K562 (cell line): ENCODE data around the gene FBXW8.

ENCODE experiments used
- KAT8 ChIP-seq: fragments of 450-650 bp; IDR thresholded peaks from 2 replicates; pipeline ENCODE4 v1.6.1; 2016; ENCODE audit warnings: low read depth, mild to moderate bottlenecking
- L3MBTL2 ChIP-seq: fragments of 450-650 bp; IDR thresholded peaks from 2 replicates; pipeline ENCODE4 v1.6.1; 2016; ENCODE audit warnings: mild to moderate bottlenecking, moderate library complexity
- NFRKB ChIP-seq: fragments of 450-650 bp; IDR thresholded peaks from 2 replicates; pipeline ENCODE4 v1.6.1; 2016; ENCODE audit warnings: low read depth
- PHF20 ChIP-seq: fragments of 450-650 bp; IDR thresholded peaks from 2 replicates; pipeline ENCODE4 v1.6.1; 2018; ENCODE audit not compliant: partially characterized antibody
- TEAD2 ChIP-seq: fragments of 450-650 bp; IDR thresholded peaks from 2 replicates; pipeline ENCODE4 v1.6.1; 2016; ENCODE audit warnings: missing genetic modification characterization, control low read depth, missing compliant biosample characterization
- TEAD4 ChIP-seq, 2 experiments: sonication (generic) in 1 of 2; formaldehyde crosslinking in 1 of 2; IDR thresholded peaks; 2 replicates each; pipeline versions ENCODE4 v1.6.1 to v1.8.0; 2012 to 2022; ENCODE audit warnings: borderline replicate concordance in 1 of 2, inconsistent platforms in 1 of 2, low read length in 1 of 2, mild to moderate bottlenecking in 1 of 2, missing genetic modification reagents in 1 of 2
- TOE1 ChIP-seq, 2 experiments: fragments of 450-650 bp in 1 of 2; sonication (generic) in 1 of 2; formaldehyde crosslinking in 1 of 2; IDR thresholded peaks; 2 replicates each; pipeline versions ENCODE4 v1.7.1 to v1.8.0; 2016 to 2022; ENCODE audit warnings: borderline replicate concordance in 2 of 2, mild to moderate bottlenecking in 2 of 2, antibody characterized with exemption in 1 of 2, inconsistent platforms in 1 of 2, low read depth in 1 of 2, missing genetic modification reagents in 1 of 2, moderate library complexity in 1 of 2
- TRIM28 ChIP-seq: fragments of 450-650 bp; IDR thresholded peaks from 2 replicates; pipeline ENCODE4 v1.6.1; 2017
- U2AF2 ChIP-seq: fragments of 200-400 bp; formaldehyde crosslinking; optimal IDR thresholded peaks from 2 replicates; pipeline ENCODE3; 2017; ENCODE audit warnings: low read depth, mild to moderate bottlenecking, low read length
- TF ChIP-seq, protein P1 (sequence below): IDR thresholded peaks from 2 replicates; pipeline ENCODE4 v1.6.1; 2016; ENCODE audit warnings: missing genetic modification characterization, missing compliant biosample characterization
- TF ChIP-seq, protein P2 (sequence below): sonication (generic); formaldehyde crosslinking; IDR thresholded peaks from 2 replicates; pipeline ENCODE4 v1.8.0; 2023; ENCODE audit warnings: missing genetic modification reagents, mild to moderate bottlenecking, borderline replicate concordance
- TF ChIP-seq, protein P3 (sequence below), 3 experiments: IDR thresholded peaks in 2 of 3; conservative IDR thresholded peaks in 1 of 3; 2 replicates each; pipeline ENCODE4 v1.5.1; 2011 to 2012; ENCODE audit warnings: low read length in 3 of 3, mild to moderate bottlenecking in 3 of 3, control low read depth in 2 of 3, improper control_type of control experiment in 1 of 3, inconsistent platforms in 1 of 3, low read depth in 1 of 3, mixed read lengths in 1 of 3, moderate library complexity in 1 of 3; ENCODE audit not compliant: insufficient read depth in 2 of 3
- TF ChIP-seq, protein P4 (sequence below): sonication (generic); formaldehyde crosslinking; IDR thresholded peaks from 2 replicates; pipeline ENCODE4 v1.8.0; 2022; ENCODE audit warnings: mild to moderate bottlenecking, missing genetic modification reagents, borderline replicate concordance
- TF ChIP-seq, protein P5 (sequence below): fragments of 250-450 bp; sonication (Bioruptor Pico); IDR thresholded peaks from 2 replicates; pipeline ENCODE4 v1.5.0; 2022; ENCODE audit warnings: mild to moderate bottlenecking

DNA sequence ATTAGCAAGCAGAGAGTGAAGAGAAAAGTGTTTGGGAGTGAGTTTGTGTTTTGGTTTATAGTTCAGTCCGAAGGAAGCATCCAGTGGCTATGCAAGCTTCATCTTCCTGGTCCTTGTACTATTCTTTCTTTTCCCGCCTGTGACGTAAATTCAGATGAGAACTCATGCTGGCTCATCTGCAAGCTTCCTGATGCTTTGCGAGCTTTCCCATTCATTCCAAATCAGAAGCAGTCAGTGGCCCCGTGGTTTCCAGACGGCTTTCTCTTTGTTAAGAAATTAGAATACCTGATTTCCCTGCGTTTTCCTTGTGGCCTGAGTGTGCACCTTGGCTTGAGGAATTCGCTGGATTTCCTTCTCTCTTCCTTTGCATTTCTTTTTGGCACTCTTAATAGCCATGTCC lies 99.0 kb downstream of the FBXW8 start:
- no peak for TF ChIP-seq TRIM28
- TF ChIP-seq, protein P1, sequence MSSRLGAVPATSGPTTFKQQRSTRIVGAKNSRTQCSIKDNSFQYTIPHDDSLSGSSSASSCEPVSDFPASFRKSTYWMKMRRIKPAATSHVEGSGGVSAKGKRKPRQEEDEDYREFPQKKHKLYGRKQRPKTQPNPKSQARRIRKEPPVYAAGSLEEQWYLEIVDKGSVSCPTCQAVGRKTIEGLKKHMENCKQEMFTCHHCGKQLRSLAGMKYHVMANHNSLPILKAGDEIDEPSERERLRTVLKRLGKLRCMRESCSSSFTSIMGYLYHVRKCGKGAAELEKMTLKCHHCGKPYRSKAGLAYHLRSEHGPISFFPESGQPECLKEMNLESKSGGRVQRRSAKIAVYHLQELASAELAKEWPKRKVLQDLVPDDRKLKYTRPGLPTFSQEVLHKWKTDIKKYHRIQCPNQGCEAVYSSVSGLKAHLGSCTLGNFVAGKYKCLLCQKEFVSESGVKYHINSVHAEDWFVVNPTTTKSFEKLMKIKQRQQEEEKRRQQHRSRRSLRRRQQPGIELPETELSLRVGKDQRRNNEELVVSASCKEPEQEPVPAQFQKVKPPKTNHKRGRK = no peak
- TF ChIP-seq PHF20 = no peak
- TF ChIP-seq KAT8 = no peak
- no peak for TF ChIP-seq TOE1 (IDR thresholded peaks at IDR 0.05; ENCODE audit: borderline replicate concordance)
- no peak for TF ChIP-seq TOE1 (CRISPR knock-in tag; IDR thresholded peaks at IDR 0.05; ENCODE audit: borderline replicate concordance, low read depth)
- TF ChIP-seq TEAD2 (tag) = no peak
- no peak for TF ChIP-seq L3MBTL2
- no peak for TF ChIP-seq U2AF2
- TF ChIP-seq NFRKB = no peak
- TF ChIP-seq, protein P2, sequence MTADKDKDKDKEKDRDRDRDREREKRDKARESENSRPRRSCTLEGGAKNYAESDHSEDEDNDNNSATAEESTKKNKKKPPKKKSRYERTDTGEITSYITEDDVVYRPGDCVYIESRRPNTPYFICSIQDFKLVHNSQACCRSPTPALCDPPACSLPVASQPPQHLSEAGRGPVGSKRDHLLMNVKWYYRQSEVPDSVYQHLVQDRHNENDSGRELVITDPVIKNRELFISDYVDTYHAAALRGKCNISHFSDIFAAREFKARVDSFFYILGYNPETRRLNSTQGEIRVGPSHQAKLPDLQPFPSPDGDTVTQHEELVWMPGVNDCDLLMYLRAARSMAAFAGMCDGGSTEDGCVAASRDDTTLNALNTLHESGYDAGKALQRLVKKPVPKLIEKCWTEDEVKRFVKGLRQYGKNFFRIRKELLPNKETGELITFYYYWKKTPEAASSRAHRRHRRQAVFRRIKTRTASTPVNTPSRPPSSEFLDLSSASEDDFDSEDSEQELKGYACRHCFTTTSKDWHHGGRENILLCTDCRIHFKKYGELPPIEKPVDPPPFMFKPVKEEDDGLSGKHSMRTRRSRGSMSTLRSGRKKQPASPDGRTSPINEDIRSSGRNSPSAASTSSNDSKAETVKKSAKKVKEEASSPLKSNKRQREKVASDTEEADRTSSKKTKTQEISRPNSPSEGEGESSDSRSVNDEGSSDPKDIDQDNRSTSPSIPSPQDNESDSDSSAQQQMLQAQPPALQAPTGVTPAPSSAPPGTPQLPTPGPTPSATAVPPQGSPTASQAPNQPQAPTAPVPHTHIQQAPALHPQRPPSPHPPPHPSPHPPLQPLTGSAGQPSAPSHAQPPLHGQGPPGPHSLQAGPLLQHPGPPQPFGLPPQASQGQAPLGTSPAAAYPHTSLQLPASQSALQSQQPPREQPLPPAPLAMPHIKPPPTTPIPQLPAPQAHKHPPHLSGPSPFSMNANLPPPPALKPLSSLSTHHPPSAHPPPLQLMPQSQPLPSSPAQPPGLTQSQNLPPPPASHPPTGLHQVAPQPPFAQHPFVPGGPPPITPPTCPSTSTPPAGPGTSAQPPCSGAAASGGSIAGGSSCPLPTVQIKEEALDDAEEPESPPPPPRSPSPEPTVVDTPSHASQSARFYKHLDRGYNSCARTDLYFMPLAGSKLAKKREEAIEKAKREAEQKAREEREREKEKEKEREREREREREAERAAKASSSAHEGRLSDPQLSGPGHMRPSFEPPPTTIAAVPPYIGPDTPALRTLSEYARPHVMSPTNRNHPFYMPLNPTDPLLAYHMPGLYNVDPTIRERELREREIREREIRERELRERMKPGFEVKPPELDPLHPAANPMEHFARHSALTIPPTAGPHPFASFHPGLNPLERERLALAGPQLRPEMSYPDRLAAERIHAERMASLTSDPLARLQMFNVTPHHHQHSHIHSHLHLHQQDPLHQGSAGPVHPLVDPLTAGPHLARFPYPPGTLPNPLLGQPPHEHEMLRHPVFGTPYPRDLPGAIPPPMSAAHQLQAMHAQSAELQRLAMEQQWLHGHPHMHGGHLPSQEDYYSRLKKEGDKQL = no peak
- TF ChIP-seq, protein P3, sequence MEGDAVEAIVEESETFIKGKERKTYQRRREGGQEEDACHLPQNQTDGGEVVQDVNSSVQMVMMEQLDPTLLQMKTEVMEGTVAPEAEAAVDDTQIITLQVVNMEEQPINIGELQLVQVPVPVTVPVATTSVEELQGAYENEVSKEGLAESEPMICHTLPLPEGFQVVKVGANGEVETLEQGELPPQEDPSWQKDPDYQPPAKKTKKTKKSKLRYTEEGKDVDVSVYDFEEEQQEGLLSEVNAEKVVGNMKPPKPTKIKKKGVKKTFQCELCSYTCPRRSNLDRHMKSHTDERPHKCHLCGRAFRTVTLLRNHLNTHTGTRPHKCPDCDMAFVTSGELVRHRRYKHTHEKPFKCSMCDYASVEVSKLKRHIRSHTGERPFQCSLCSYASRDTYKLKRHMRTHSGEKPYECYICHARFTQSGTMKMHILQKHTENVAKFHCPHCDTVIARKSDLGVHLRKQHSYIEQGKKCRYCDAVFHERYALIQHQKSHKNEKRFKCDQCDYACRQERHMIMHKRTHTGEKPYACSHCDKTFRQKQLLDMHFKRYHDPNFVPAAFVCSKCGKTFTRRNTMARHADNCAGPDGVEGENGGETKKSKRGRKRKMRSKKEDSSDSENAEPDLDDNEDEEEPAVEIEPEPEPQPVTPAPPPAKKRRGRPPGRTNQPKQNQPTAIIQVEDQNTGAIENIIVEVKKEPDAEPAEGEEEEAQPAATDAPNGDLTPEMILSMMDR (IDR thresholded peaks at IDR 0.05 in 2 of 3, conservative IDR thresholded peaks at IDR 0.05 in 1 of 3; ENCODE audit: insufficient read depth in 2 of 3, low read depth in 1 of 3, low read length in 3 of 3) = no peak
- TF ChIP-seq, protein P4, sequence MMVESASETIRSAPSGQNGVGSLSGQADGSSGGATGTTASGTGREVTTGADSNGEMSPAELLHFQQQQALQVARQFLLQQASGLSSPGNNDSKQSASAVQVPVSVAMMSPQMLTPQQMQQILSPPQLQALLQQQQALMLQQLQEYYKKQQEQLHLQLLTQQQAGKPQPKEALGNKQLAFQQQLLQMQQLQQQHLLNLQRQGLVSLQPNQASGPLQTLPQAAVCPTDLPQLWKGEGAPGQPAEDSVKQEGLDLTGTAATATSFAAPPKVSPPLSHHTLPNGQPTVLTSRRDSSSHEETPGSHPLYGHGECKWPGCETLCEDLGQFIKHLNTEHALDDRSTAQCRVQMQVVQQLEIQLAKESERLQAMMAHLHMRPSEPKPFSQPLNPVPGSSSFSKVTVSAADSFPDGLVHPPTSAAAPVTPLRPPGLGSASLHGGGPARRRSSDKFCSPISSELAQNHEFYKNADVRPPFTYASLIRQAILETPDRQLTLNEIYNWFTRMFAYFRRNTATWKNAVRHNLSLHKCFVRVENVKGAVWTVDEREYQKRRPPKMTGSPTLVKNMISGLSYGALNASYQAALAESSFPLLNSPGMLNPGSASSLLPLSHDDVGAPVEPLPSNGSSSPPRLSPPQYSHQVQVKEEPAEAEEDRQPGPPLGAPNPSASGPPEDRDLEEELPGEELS = no peak
- TF ChIP-seq, protein P5, sequence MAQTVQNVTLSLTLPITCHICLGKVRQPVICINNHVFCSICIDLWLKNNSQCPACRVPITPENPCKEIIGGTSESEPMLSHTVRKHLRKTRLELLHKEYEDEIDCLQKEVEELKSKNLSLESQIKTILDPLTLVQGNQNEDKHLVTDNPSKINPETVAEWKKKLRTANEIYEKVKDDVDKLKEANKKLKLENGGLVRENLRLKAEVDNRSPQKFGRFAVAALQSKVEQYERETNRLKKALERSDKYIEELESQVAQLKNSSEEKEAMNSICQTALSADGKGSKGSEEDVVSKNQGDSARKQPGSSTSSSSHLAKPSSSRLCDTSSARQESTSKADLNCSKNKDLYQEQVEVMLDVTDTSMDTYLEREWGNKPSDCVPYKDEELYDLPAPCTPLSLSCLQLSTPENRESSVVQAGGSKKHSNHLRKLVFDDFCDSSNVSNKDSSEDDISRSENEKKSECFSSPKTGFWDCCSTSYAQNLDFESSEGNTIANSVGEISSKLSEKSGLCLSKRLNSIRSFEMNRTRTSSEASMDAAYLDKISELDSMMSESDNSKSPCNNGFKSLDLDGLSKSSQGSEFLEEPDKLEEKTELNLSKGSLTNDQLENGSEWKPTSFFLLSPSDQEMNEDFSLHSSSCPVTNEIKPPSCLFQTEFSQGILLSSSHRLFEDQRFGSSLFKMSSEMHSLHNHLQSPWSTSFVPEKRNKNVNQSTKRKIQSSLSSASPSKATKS = no peak
- TF ChIP-seq TEAD4 (IDR thresholded peaks at IDR 0.05; ENCODE audit: low read length) = no peak
- no peak for TF ChIP-seq TEAD4 (CRISPR knock-in tag; IDR thresholded peaks at IDR 0.05; ENCODE audit: borderline replicate concordance)
